Temporal lobe (tissue), 2 donors: Measurements from ENCODE around the gene TMEM213. TPM values are rescaled to one million over a fixed set of nuclear protein-coding genes. Genes with fewer than 3 reads are reported as not detected.

Experiments used
- small RNA-seq: library from RNA; depleted of rRNA; stranded (forward); fragments of <200 nt; gene quantifications from one replicate; pipeline ENCODE3, GENCODE V24; 2014; ENCODE audit warnings: low replicate concordance
- total RNA-seq: library from RNA; depleted of rRNA; stranded (reverse); fragments of >200 nt; gene quantifications from one replicate; pipeline ENCODE4 v1.2.3, GENCODE V29; 2014

Gene TMEM213
- total RNA-seq, 1 donor from 2014 or later, result not detected

Small RNAs within 50 kb of the gene (small RNA-seq; reads per million reads assigned to genes)
- gene RNU6-1272P, result not detected

Other genes starting within 250 kb of the TMEM213 start
- gene SVOPL, start 96.6 kb upstream of the TMEM213 start, total RNA-seq, result 0.25 TPM
- gene ATP6V0A4, start 202 bp downstream of the TMEM213 start, total RNA-seq, result 0.74 TPM
- gene KIAA1549, start 183.4 kb downstream of the TMEM213 start, total RNA-seq, result 40.6 TPM
- 10.8 TPM for gene ZC3HAV1L, start 238.0 kb downstream of the TMEM213 start, total RNA-seq